Lower leg skin (tissue), 4 donors: Measurements from ENCODE around the gene TMEM242. TPM values are rescaled to one million over a fixed set of nuclear protein-coding genes. Genes with fewer than 3 reads are reported as not detected.

Source experiments
- DNase-seq, 2 donors: peaks; one replicate each; pipeline ENCODE4 v3.0.0-alpha.2; 2019; ENCODE audit warnings: low spot score in 2 of 2
- H3K4me3 ChIP-seq: fragments of 200-600 bp; sonication (generic); 2 replicates; pipeline ENCODE4 v1.5.1; 2017; ENCODE audit warnings: mild to moderate bottlenecking, low read depth; ENCODE audit not compliant: poor library complexity, severe bottlenecking
- CTCF ChIP-seq, 3 donors: fragments of 450-650 bp; IDR thresholded peaks; one replicate each; pipeline ENCODE4 v1.5.1; 2016; ENCODE audit warnings: antibody characterized with exemption in 3 of 3, mild to moderate bottlenecking in 3 of 3, moderate library complexity in 2 of 3
- POLR2A ChIP-seq, 2 donors: fragments of 450-650 bp; IDR thresholded peaks; one replicate each; pipeline ENCODE4 v1.6.1; 2016 to 2017; ENCODE audit warnings: antibody characterized with exemption in 2 of 2, mild to moderate bottlenecking in 1 of 2, moderate library complexity in 1 of 2
- WGBS, 2 donors: methylation state at CpG; one replicate each; pipeline ENCODE4 v1.1.5; 2018; 5-methylcytosine and 5-hydroxymethylcytosine counted together
- intact Hi-C: fragments of 100-400 bp; cut with DNase I; formaldehyde crosslinking; loops from one replicate; pipeline ENCODE4 v1.15.0; 2023; ENCODE audit warnings: low total_unique reads
- total RNA-seq, 4 donors: library from RNA; depleted of rRNA; stranded (reverse); fragments of >200 nt; gene quantifications; one replicate each; pipeline ENCODE4 v1.1.0, GENCODE V29; 2016

The TMEM242 gene
- total RNA-seq, 4 donors from 2014 or later: 4.5 to 6.7 (median 4.8) TPM

GRCh38 chr6:157285422-157285779, 37.9 kb downstream of the TMEM242 start:
- DNase-seq: no peak
- intact Hi-C loops: no loop called here
- TF ChIP-seq CTCF (IDR thresholded peaks at IDR 0.05) (no peak), POLR2A (IDR thresholded peaks at IDR 0.05) (no peak)
- no peak overlapping the region for H3K4me3 ChIP-seq
- whole genome bisulfite sequencing, 2 donors: 78 to 84% methylated on average over 5 of the region's 5 CpGs

GRCh38 chr6:157284738-157285421, 38.4 kb downstream of the TMEM242 start:
- TF ChIP-seq CTCF (IDR thresholded peaks at IDR 0.05): no peak
- TF ChIP-seq POLR2A (IDR thresholded peaks at IDR 0.05): no peak
- intact Hi-C loops: no loop called here
- H3K4me3 ChIP-seq: no peak overlapping the region
- WGBS, 2 donors: 86 to 87% methylated on average over 14 of the region's 14 CpGs
- DNase-seq: no peak

- H3K4me3 ChIP-seq: no peak overlapping the region
- no peak for TF ChIP-seq CTCF (IDR thresholded peaks at IDR 0.05)
- no peak for TF ChIP-seq POLR2A (IDR thresholded peaks at IDR 0.05)
- peak in 1 of 2 donors; percentile 80 for DNase-seq
- 93 to 94% methylated on average over 8 of the region's 13 CpGs for WGBS, 2 donors
- intact Hi-C loops: no loop called here
Observed at GRCh38 chr6:157283900-157284737, 39.2 kb downstream of the TMEM242 start.

DNA sequence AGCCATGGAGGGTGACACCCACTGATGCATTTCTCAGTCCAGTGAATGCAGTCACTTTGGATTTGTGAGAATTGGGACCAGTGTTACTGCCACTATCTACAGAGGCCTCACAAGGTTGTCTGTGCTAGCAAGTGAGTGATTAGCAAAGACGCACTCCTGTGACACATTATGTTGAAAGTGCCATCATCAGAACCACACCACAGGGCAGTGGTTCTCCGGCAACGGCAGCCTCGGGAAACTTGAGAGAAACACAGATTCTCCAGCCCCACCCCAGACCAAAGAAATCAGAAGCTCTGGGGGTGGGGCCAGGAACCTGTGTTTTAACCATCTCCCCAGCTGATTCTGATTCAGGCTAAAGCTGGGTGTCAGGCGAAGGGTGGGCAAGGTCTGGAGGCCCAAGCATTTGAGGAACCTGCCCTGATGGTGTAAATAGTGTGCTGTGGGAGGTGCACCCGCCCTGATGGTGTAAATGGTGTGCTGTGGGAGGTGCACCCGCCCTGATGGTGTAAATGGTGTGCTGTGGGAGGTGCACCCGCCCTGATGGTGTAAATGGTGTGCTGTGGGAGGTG, 39.9 kb downstream of the TMEM242 start:
- H3K4me3 ChIP-seq: no peak overlapping the region
- intact Hi-C loops: no loop called here
- TF ChIP-seq CTCF (IDR thresholded peaks at IDR 0.05) (no peak), POLR2A (IDR thresholded peaks at IDR 0.05) (no peak)
- 53 to 63% methylated on average over 6 to 7 of the region's 8 CpGs for WGBS, 2 donors
- no peak for DNase-seq

DNA sequence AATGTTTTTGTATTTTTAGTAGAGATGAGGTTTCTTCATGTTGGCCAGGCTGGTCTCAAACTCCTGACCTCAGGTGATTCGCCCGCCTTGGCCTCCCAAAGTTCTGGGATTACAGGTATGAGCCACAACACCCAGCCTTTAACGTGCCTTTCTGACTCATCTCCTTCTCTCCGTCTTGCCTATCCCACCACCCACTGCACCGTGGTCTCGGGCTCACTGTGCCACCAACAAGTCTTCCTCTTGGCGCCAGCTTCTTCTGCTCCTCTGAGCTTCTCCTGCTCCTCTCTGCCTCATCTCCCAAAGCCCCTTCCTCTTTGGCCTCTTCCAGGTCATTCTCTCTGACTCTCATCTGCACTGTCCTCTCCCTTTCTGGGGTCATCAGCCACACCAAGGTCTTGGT, 41.0 kb downstream of the TMEM242 start:
- TF ChIP-seq POLR2A (IDR thresholded peaks at IDR 0.05) (no peak), CTCF (IDR thresholded peaks at IDR 0.05) (no peak)

More for the DNA sequence above, 41.0 kb downstream of the TMEM242 start:
- WGBS, 2 donors: 89 to 92% methylated on average over 7 of the region's 7 CpGs
- no peak overlapping the region for H3K4me3 ChIP-seq
- DNase-seq: peak in 1 of 2 donors; percentile 79
- intact Hi-C loops: no loop called here
